Activated B cell treated with CpG ODN at 0.5 μM for 24 hours (primary cell): Measurements from ENCODE around the gene ARHGEF19. TPM values are rescaled to one million over a fixed set of nuclear protein-coding genes. Genes with fewer than 3 reads are reported as not detected.

Source experiments
- ATAC-seq: fragments of 200-7000 bp; cut with Tn5 transposase; one replicate; pipeline ENCODE4 v1.10.0; 2021; ENCODE audit warnings: low read depth, mild to moderate bottlenecking, moderate library complexity
- CTCF ChIA-PET: fragments of 350-600 bp; sonication (Branson Sonifier 250); formaldehyde crosslinking; loops from one replicate; lab custom pipeline; 2021; ENCODE audit warnings: antibody characterized with exemption; lab: Charles Lee
- POLR2A ChIA-PET: fragments of 350-600 bp; sonication (Branson Sonifier 250); formaldehyde crosslinking; loops from one replicate; lab custom pipeline; 2021; ENCODE audit warnings: antibody characterized with exemption; lab: Charles Lee
- DNase-seq: peaks from one replicate; pipeline ENCODE4 v3.0.0; 2022
- H3K27ac Mint-ChIP-seq: one replicate; pipeline ENCODE4 v1.8.0; 2020; ENCODE audit warnings: mixed read lengths
- H3K27me3 Mint-ChIP-seq: one replicate; pipeline ENCODE4 v1.8.0; 2021; ENCODE audit warnings: mixed read lengths
- H3K36me3 Mint-ChIP-seq: one replicate; pipeline ENCODE4 v1.8.0; 2021; ENCODE audit warnings: low read depth, mixed read lengths
- H3K4me1 Mint-ChIP-seq: one replicate; pipeline ENCODE4 v1.8.0; 2021; ENCODE audit warnings: mixed read lengths
- H3K4me3 Mint-ChIP-seq: one replicate; pipeline ENCODE4 v1.8.0; 2020; ENCODE audit warnings: mild to moderate bottlenecking, mixed read lengths
- H3K9me3 Mint-ChIP-seq: one replicate; pipeline ENCODE4 v1.8.0; 2020; ENCODE audit warnings: mixed read lengths
- CTCF ChIP-seq: fragments of 200-600 bp; IDR thresholded peaks from one replicate; pipeline ENCODE4 v1.8.0; 2022; ENCODE audit warnings: antibody characterized with exemption, mild to moderate bottlenecking
- intact Hi-C: fragments of 100-400 bp; cut with micrococcal nuclease; formaldehyde crosslinking; loops from one replicate; pipeline ENCODE4 v1.15.1; 2024
- total RNA-seq: library from RNA; stranded (reverse); gene quantifications from 2 replicates; pipeline ENCODE4 v1.2.3, GENCODE V29; 2022

The ARHGEF19 gene
- total RNA-seq, 1 donor from 2014 or later = 7.7 TPM

- intact Hi-C loops = no loop called here
- no peak for DNase-seq
- Mint-ChIP-seq H3K4me1 (peaks cover 16% of the 10 kb centered on the region), H3K9me3 (no peaks in the 10 kb centered on the region), H3K4me3 (no peak overlapping the region), H3K36me3 (no peaks in the 10 kb centered on the region), H3K27me3 (peaks cover 4% of the 10 kb centered on the region), H3K27ac (no peak overlapping the region)
- no peak for TF ChIP-seq CTCF
- ATAC-seq = no peak
- ChIA-PET CTCF (no interaction called here), POLR2A (no interaction called here)
These were observed 628 bp downstream of the ARHGEF19 start for GRCh38 chr1:16211824-16212223.

- no peaks in the 10 kb centered on the region for H3K9me3 Mint-ChIP-seq
- CTCF ChIA-PET = no interaction called here
- intact Hi-C loops = no loop called here
- no peaks in the 10 kb centered on the region for H3K36me3 Mint-ChIP-seq
- H3K27ac Mint-ChIP-seq = no peak overlapping the region
- no peak for TF ChIP-seq CTCF
- POLR2A ChIA-PET = no interaction called here
- H3K4me1 Mint-ChIP-seq = peaks cover 3% of the 10 kb centered on the region
- H3K4me3 Mint-ChIP-seq = no peak overlapping the region
- ATAC-seq = no peak
- H3K27me3 Mint-ChIP-seq = peaks cover 4% of the 10 kb centered on the region
- no peak for DNase-seq
These were observed 1.9 kb downstream of the ARHGEF19 start for GRCh38 chr1:16210581-16210980.

- ATAC-seq (no peak), DNase-seq (no peak)
- Mint-ChIP-seq H3K27me3 (peaks cover 4% of the 10 kb centered on the region), H3K27ac (no peak overlapping the region), H3K4me1 (peaks cover 3% of the 10 kb centered on the region), H3K9me3 (no peaks in the 10 kb centered on the region), H3K36me3 (peaks cover under 1% of the 10 kb centered on the region), H3K4me3 (no peak overlapping the region)
- intact Hi-C loops = loop anchor here (5.0 kb wide), 1 partner anchor 142 kb away; the partner anchor contains the start of gene FBXO42
- ChIA-PET POLR2A (no interaction called here), CTCF (no interaction called here)
- TF ChIP-seq CTCF = no peak
These were observed 2.5 kb downstream of the ARHGEF19 start for GRCh38 chr1:16209847-16210407.

- no peak for TF ChIP-seq CTCF
- Mint-ChIP-seq H3K36me3 (peaks cover 6% of the 10 kb centered on the region), H3K4me1 (peaks cover 3% of the 10 kb centered on the region), H3K9me3 (no peaks in the 10 kb centered on the region), H3K27me3 (peaks cover 4% of the 10 kb centered on the region), H3K4me3 (no peak overlapping the region), H3K27ac (no peak overlapping the region)
- intact Hi-C loops = loop anchor here (5.0 kb wide), 1 partner anchor 143 kb away; the partner anchor contains the start of gene FBXO42
- ChIA-PET CTCF (no interaction called here), POLR2A (interaction anchor here (0.5 to 0.6 kb wide), 2 partner anchors 154 to 791 kb away, joined by 3 read pairs; no protein-coding TSS in a partner anchor)
- ATAC-seq = no peak
- DNase-seq = no peak
These were observed 3.2 kb downstream of the ARHGEF19 start for GRCh38 chr1:16209132-16209846.

- intact Hi-C loops = loop anchor here (5.0 kb wide), 1 partner anchor 144 kb away; the partner anchor contains the start of gene FBXO42
- ChIA-PET CTCF (no interaction called here), POLR2A (interaction anchor here (0.5 kb wide), 1 partner anchor 790 kb away, joined by 3 read pairs; no protein-coding TSS in a partner anchor)
- H3K27me3 Mint-ChIP-seq = peaks cover 4% of the 10 kb centered on the region
- no peak for ATAC-seq
- no peaks in the 10 kb centered on the region for H3K9me3 Mint-ChIP-seq
- no peak overlapping the region for H3K4me3 Mint-ChIP-seq
- no peak for DNase-seq
- peaks cover 3% of the 10 kb centered on the region for H3K4me1 Mint-ChIP-seq
- H3K36me3 Mint-ChIP-seq = peaks cover 12% of the 10 kb centered on the region
- no peak for TF ChIP-seq CTCF
- H3K27ac Mint-ChIP-seq = no peak overlapping the region
These were observed 4.0 kb downstream of the ARHGEF19 start for GRCh38 chr1:16208270-16208987.
